Measurements from ENCODE around the gene FNBP1.
"Not testable (repeated sequence)": the region's sequence is repeated elsewhere in the genome, so short reads cannot be mapped to it uniquely, and the experiment has no call there.

The FNBP1 gene

GRCh38 chr9:130021842-130022241 lies 21.1 kb downstream of the FNBP1 start:
- DNase-seq (ENCODE audit: low spot score): not testable (repeated sequence)

GRCh38 chr9:130021123-130021522 lies 21.9 kb downstream of the FNBP1 start:
- DNase-seq (ENCODE audit: low spot score): no peak

GRCh38 chr9:130020618-130021017 lies 22.4 kb downstream of the FNBP1 start:
- no peak for DNase-seq (ENCODE audit: low spot score)

GRCh38 chr9:130018265-130018664 lies 24.7 kb downstream of the FNBP1 start:
- DNase-seq (ENCODE audit: low spot score): no peak

- DNase-seq (ENCODE audit: low spot score): not testable (repeated sequence)
Observed at GRCh38 chr9:130017510-130017909, 25.5 kb downstream of the FNBP1 start.

GRCh38 chr9:130017076-130017475 lies 25.9 kb downstream of the FNBP1 start:
- no peak for DNase-seq (ENCODE audit: low spot score)

GRCh38 chr9:130015353-130016019 lies 27.5 kb downstream of the FNBP1 start:
- DNase-seq (ENCODE audit: low spot score): no peak

GRCh38 chr9:130013326-130013725 lies 29.7 kb downstream of the FNBP1 start:
- DNase-seq (ENCODE audit: low spot score): no peak

- no peak for DNase-seq (ENCODE audit: low spot score)
Observed at GRCh38 chr9:130010151-130010988, 32.6 kb downstream of the FNBP1 start.

- not testable (repeated sequence) for DNase-seq (ENCODE audit: low spot score)
Observed at GRCh38 chr9:130009546-130009945, 33.4 kb downstream of the FNBP1 start.

- DNase-seq (ENCODE audit: low spot score): no peak
Observed at GRCh38 chr9:130008538-130008937, 34.5 kb downstream of the FNBP1 start.

- not testable (repeated sequence) for DNase-seq (ENCODE audit: low spot score)
Observed at GRCh38 chr9:130006952-130007351, 36.0 kb downstream of the FNBP1 start.

GRCh38 chr9:130003943-130004552 lies 38.9 kb downstream of the FNBP1 start:
- no peak for DNase-seq (ENCODE audit: low spot score)

GRCh38 chr9:130002320-130002719 lies 40.7 kb downstream of the FNBP1 start:
- no peak for DNase-seq (ENCODE audit: low spot score)

GRCh38 chr9:130001190-130001589 lies 41.8 kb downstream of the FNBP1 start:
- DNase-seq (ENCODE audit: low spot score): no peak

GRCh38 chr9:129999141-129999510 lies 43.9 kb downstream of the FNBP1 start:
- peak; percentile 30 for DNase-seq (ENCODE audit: low spot score)

GRCh38 chr9:129998491-129999140 lies 44.4 kb downstream of the FNBP1 start:
- no peak for DNase-seq (ENCODE audit: low spot score)

GRCh38 chr9:129997706-129998105 lies 45.3 kb downstream of the FNBP1 start:
- not testable (repeated sequence) for DNase-seq (ENCODE audit: low spot score)

GRCh38 chr9:129996161-129996830 lies 46.7 kb downstream of the FNBP1 start:
- DNase-seq (ENCODE audit: low spot score): no peak

GRCh38 chr9:129995409-129996160 lies 47.4 kb downstream of the FNBP1 start:
- DNase-seq (ENCODE audit: low spot score): peak; percentile 39

GRCh38 chr9:129994882-129995281 lies 48.1 kb downstream of the FNBP1 start:
- no peak for DNase-seq (ENCODE audit: low spot score)

All from AG20443 (cell line).